Kasumi-1 (cell line): Measurements from ENCODE around the gene PSMG4.

Source experiments
- DNase-seq, 2 experiments: peaks; one replicate each; lab custom pipeline; 2025; lab: John Stamatoyannopoulos, UW

The PSMG4 gene

GRCh38 chr6:3309391-3310050, 50.8 kb downstream of the PSMG4 start:
- no peak for DNase-seq

GRCh38 chr6:3310051-3310448, 51.3 kb downstream of the PSMG4 start:
- no peak for DNase-seq

DNA sequence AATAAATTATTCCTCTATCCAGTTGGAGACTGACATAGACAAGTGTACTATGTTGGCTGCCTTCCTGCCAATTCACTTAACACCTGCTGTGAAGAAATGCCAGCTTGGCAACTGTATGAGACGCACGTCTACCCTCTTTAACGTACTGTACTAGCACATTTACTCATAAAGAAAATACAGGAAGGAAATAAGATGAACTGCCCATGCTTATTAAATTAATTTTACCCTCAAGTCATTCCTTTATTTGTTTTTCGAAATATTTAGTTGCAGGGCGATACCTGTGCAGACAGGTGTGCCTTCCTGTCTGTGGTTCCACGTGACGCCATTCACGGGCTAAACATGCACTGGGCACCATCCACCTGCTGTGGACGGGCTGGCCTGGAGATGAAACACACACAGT, 52.0 kb downstream of the PSMG4 start:
- DNase-seq: no peak

- no peak for DNase-seq
Observed at GRCh38 chr6:3311826-3312225, 53.1 kb downstream of the PSMG4 start.

DNA sequence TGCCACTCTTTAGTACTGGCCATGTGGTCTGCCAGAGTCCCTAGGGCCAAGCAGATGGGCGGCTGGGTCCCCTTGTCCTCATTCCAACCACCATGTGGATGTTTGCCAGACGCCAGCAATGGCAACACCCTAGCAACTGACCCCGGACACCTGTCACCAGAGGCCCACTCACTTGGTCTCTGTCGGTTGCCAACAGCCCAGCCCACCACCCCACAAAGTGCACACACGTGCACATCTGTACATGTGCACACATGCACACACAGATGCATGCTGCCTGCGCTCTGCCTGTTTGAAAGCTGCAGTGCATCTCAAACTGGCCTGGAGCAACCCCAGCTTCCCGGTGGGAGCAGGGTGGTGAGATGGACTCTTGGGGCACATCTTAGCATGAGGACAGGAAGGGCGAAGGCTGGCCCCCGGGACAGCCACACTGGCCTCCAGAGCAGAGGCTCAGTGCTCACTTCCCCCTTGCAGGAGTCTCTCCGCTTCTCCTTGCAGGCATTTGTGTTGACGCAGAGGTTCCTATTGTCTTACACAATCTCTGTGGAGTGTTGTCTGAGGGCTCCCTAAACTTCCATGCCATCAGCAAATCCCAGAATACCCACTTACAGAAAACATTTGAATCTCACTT, 54.0 kb downstream of the PSMG4 start:
- DNase-seq: no peak

DNA sequence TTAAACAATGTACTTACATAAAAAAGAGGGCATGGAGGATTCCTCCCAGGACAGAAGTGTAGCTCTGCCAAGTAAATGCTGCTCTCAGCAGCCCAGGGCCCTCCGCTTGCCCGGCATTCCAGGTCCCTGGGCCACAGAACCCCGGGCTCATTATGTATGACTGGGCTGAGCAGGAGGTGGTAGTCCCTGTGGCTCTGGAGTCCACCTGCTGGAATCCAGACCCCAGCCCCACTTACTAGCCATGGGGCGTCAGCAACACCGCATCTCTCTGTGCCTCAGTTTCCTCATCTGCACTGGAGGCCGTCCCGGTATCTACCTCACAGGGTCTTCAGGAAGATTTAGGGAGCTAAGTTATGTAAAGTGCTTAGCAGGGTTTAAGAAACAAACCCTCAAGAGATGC, 55.4 kb downstream of the PSMG4 start:
- no peak for DNase-seq

DNA sequence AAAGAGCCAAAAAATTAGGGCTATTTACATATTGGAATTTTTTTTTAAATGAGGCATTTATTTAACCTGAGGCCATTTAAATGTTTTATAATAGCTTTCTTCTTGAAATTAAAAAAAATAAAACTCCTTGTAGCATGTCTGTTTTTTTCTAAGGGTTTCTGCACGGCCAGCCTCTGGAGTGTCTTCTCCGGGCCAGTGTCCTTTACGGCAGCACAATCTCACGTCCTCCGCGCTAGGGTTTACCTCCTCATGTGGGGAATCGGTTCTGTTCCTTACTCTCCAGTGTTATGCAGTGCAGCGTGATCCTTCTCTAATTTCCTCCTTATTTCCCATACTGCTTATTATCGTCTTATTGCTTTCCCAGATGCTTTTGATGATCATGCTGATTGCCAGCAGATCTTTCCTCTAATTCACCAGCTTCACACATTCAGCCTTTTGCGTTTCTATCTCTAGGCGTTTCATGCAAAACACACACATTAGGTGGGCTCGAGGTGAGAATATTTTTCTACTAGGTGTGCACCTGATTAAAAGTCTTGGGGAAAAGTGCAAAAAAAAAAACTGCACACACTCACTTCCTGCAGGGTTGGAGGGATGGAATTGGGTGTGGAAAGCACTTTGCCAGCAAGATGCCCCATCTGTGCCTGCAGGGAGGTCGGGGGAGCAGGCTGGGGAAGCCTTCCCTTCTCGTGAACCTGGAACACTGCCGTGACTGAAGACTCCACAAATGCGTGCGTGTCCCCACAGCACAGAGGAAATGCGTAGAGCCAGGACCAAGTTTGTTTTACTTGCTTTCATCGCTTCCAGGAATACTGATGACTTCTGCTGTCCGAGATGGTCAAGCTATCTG, 56.1 kb downstream of the PSMG4 start:
- no peak for DNase-seq

DNA sequence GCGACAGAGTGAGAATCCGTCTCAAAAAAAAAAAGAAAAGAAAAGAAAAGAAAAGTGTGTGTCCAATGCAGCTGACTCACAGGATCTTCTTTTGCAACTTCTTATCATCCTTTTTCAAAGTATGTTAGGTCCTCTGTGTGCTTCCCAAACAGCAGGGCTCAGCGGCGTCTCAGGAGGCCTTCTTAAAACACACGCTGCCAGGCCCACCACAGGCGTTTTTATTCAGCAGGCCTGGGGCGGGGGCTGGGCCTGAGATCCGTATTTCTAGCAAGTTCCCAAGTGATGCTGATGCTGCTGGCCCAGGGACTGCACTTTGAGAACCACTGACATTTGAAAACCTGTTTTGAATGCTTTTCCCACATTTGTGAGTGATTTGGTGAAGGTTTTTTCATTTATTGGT, 57.1 kb downstream of the PSMG4 start:
- DNase-seq: no peak

DNA sequence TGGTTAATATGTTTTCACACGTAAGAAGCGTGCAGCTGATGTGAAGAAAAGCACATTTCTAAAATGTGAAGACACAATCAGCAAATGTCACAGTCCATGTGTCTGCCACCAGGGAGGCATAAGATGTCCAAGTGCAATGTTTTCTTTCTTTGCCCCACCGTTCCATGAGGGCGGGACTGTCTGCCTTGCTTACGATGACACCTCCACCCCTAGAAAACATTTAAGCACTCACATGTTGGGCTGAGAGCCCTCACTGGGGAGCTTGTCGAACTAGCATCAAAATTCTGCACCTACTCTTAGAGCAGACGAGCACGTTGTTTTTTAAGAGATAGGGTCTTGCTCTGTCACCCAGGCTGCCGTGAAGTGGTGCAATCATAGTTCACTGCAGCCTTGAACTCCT, 57.6 kb downstream of the PSMG4 start:
- no peak for DNase-seq

GRCh38 chr6:3316818-3317217, 58.1 kb downstream of the PSMG4 start:
- no peak for DNase-seq
